ENCODE data around the gene ANAPC16.
"Not testable (repeated sequence)": the region's sequence is repeated elsewhere in the genome, so short reads cannot be mapped to it uniquely, and the experiment has no call there.

The ANAPC16 gene

DNA sequence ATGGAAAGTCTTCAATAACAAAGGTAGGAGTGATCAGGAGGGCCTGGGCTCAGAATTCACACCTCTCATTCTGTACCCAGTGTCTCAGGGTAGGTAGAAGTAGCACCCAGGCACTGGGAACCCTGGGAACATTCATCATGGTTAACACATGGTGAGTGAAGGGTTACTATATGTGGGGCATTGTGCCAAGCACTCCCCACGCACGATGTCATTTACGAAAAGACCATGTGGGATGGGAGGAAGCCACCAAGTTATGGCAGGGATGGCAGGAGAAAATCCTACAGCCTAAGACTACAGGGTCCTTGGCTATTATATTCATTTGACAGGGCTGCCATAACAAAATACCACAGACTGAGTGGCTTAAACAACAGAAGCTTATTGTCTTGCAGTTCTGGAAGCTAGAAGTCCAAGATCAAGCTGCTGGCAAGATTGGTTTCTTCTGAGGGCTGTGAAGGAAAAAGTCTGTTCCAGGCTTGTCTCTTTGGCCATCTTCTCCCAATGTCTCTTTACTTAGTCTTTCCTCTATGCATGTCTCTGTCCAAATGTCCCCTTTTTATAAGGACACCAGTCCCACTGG, 30.2 kb downstream of the ANAPC16 start:
- no peak for DNase-seq

DNA sequence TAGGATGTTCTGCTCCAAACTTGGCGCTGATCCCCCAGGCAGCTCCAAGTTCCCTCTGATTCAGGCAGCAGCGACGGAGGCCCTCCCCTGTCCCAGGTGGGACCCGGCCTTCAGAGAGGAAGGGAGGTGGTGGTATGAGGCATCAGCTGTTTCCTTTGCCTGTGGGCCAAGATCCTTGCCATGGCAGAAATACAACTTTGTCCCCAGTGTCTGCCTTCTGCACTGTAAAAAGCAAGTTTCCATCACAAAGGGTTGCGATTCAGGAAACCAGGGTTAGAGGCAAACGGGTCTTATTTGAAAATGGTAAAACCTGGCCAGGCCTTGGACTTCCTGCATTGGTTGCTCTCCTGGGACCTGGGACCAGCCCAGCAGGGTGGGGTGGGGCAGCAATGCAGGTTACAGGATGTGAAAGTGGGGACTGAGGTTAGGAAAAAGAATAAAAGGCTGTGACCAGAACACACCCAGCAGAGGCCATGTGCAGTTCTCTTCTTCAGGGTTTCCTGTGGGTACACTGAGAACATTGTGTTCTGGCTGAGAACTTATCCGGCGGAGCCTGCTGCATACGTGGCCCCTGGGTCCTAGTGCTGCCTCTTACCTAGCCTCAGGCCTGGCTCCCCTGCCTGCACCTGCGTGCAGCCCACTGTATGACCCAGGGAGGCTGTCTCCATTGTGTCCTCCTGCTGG, 32.8 kb downstream of the ANAPC16 start:
- DNase-seq = no peak

DNA sequence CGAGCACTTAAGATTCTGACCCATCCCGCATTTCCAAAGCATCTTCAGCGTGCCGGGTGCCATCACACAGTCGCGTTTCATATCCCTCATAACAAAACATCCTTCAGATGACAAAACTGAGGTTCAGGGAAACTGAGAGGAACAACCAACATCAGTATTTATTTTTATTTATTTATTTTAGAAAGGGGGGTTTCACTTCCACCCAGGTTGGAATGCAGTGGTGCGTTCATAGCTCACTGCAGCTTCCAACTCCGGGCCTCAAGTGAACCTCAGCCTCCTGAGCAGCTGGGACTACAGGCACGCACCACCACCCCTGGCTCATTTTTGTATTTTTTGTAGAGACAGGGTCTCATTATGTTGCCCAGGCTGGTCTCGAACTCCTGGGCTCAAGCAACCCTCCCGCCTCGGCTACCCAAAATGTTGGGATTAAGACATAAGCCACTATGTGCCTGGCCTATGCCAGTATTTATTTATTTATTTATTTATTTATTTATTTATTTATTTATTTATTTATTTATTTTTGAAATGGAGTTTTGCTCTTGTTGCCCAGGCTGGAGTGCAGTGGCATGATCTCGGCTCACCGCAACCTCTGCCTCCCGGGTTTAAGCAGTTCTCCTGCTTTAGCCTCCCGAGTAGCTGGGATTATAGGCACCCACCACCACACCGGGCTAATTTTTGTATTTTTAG, 33.5 kb downstream of the ANAPC16 start:
- DNase-seq = not testable (repeated sequence)

DNA sequence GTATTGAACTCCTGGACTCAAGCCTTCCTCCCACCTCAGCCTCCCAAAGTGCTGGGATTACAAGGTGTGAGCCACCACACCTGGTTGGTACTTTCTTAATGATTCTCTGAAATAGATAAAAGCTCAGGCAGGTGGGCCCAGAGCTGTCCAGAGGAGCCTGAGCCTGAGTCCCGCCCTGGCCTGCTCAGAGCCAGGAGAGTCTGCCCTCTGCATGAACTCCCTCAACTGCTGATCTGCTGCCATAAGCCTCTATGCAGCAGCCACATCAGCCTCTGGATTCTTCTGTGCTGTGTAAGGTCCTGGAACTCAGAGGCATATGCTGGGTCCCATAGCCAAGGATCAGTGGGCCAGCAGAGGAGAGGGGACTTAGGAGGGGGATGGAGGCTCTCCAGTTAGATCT, 34.9 kb downstream of the ANAPC16 start:
- no peak for DNase-seq

DNA sequence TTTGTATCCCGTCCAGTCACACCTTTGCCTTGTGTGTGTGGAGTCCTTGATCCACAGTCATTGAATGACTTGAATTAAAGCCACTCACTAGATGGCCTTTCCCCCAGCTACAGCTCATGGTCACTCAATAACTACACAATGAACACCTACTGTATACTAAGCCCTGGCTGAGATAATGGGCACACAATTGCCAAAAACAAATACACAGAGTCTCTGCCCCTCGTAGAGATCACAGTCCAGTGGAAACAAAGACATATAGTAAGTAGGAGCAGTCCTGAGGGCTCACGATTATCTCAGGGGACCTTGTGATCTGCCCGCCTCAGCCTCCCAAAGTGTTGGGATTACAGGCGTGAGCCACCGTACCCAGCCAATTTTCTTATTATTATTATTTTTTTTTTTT, 35.8 kb downstream of the ANAPC16 start:
- no peak for DNase-seq

DNA sequence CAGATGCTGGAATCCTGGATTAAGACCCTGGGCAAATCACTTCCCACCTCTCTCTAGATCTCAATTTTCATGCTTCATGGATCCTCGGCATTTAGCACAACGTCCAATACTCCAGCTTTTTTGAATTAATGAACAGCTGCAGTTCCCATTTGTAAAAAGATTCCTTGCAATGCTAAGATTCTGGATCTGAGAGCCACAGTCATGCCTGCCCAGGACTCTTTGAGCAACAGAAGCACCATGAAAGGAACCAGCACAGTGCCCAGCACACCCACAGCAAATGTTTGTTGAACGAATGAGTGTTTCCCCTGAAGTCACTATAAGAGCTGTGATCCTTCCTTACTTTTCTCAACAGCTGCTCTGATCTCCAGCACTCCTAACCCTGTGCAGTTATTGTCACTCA, 37.2 kb downstream of the ANAPC16 start:
- DNase-seq = no peak

DNA sequence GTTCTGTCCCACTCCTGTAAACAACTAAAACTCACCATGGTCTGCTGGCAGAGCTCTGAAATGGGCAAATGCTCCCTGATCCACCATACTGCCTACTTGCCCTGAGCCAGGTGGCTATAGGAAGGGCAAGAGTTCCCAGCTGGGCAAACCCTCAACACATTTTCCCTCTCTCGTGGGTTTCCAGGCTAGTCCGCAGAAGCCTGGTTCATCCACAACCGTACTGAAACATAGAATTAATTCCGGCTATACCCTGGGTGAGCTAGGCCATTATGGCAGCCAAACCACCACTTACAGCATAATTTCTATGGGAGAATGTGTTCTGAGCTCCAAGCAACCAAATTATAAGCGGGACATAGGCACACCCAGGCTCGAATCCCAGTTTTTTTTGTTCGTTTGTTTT, 37.8 kb downstream of the ANAPC16 start:
- DNase-seq = no peak

DNA sequence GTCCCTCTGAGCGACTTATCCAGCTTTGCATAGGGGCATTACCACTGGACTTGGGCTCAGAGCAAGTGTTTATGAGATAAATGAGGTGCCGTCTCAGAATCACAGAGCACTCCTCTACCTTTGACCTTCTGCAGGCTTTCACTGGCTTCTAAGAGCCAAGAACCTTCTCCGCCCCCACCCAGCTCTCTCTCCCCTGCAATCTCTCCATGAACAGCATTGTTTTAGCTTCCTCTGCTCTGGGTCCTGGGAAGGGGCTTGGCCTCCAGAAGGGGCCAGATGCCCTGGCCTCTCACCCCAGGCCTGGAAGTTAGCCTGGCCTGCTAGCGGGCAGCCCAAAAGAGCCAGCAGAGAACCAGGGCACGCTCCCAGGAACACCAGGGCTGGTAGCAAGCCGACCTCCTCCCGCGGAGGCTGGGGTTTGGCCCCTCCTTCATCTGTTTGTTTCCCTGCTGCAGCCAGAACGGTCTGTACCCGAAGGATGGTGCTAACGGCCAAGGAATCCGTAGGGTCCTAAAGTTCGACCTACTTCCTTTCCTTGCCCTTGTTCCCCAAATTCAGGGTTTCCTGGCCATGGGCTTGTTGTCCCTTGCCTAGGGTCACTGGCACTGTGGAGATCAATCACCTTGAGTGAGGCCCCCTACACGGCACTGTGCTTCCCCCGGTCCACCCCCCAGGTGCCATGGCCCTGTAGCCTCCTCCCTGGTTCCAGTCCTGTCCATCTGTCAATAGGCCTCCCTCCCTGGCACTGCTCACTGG, 39.2 kb downstream of the ANAPC16 start:
- peak; percentile 48 for DNase-seq

DNA sequence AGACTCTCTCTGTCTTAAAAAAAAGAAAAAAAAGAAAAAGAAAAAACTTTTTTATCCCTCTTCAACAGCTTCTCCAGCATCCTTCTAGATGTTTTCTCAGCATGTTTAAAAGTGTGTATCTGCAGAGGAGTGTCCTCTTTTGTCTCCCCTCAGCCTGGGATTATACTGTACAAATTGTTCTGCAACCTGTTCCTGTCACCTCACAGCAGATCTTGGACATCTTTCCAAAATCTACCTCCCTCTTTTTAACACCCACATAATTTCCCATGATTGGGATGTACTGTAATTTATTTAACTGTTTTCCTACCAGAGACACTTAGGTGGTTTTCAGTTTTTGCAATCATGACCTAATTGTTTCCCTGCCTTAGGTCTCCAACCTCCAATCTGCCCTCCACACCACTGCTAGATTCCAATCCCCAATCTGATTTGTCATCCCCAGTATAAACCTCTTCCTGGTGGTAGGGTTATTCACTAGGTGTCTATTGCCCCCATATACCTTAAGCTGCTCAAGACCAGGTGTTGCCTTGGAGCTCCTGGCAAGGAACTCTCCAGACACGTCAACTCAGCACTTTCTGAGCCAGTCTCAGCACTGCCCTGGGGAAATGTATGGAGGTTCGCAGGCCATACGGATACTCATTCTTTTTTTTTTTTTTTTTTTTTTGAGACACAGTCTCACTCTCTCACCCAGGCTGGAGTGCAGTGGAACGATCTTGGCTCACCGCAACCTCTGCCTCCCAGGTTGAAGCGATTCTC, 40.3 kb downstream of the ANAPC16 start:
- DNase-seq = no peak

DNA sequence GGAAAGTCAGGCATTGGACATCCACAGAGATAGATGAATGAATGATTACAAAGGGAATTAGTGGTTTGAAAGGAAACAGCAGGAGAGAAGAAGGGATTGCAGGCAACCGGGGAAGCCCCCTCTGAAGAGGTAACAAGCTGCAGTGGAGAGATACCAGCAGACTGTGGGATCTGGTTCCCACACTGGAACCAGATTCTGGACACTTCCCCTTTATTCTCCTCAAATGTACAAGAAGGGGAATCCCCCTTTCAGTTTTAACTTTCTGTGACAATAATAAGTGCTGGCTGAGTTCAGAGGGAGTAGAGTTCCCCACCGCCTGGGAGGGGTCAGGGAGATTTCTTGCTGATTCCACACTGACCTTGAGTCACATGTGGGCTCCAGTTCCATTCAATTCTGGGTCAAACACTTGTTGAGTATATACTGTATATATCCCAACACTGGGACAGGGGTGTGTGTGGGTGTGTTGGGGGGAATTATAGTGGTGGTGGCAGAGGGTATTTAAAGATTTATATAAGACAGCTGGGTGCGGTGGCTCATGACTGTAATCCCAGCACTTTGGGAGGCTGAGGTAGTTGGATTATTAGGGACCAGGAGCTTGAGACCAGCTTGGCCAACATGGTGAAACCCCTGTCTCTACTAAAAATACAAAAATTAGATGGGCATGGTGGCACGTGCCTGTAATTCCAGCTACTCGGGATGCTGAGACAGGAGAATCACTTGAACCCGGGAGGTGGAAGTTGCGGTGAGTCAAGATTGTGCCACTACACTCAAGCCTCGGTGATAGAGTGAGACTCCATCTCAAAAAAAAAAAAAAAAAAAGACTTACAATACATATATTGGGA, 41.5 kb downstream of the ANAPC16 start:
- DNase-seq = no peak

DNA sequence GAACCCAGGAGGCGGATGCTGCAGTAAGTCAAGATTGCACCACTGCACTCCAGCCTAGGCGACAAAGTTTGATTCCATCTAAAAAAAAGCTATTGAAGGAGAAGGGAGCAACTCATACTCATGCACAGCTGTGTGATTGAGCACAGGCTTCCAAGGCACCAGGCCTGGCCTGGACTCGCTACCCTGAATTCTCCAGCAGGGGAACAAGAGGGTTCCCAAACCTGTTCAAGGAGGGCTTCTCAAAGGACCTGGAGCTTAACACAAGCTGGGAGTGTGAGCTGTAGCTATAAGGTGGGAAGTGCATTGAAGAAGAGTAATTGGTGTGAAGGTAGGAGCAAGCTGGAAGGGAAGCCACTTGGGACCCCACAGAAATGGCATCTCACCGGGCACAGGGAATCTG, 42.8 kb downstream of the ANAPC16 start:
- no peak for DNase-seq

DNA sequence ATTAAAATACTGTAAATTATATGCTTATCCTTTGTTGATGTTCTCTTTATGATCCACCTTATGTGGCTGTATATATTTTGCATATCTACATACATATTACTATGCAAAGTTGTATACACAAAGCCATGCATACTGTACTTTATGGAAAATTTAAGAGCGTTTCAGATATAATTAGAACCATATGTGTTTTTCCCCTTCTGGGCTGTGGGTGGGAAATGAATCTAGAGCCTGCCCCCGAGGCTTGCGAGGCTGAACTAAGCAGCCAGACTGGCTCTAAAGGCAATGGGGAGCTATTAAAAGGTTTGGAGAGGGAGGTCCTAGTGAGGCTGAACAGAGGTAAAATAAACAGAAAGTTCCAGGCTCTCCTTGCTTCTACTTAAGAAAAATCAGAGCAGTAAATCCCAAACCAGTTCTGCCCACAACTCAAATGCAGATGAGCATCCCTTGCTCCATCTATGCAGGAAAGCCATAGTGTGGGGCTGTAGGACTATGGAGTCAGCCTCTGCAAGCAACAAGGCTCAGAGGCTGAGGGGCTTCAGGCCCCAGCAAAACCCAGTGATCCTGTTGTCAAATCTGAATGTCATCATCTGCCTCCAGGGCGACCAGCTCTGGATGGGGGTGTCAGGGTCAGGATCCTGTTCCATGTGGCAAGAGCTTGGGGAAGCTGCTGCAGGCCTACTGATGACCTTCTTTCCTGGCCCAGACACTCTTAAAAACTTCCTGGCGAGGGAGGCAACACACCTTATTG, 43.9 kb downstream of the ANAPC16 start:
- no peak for DNase-seq

DNA sequence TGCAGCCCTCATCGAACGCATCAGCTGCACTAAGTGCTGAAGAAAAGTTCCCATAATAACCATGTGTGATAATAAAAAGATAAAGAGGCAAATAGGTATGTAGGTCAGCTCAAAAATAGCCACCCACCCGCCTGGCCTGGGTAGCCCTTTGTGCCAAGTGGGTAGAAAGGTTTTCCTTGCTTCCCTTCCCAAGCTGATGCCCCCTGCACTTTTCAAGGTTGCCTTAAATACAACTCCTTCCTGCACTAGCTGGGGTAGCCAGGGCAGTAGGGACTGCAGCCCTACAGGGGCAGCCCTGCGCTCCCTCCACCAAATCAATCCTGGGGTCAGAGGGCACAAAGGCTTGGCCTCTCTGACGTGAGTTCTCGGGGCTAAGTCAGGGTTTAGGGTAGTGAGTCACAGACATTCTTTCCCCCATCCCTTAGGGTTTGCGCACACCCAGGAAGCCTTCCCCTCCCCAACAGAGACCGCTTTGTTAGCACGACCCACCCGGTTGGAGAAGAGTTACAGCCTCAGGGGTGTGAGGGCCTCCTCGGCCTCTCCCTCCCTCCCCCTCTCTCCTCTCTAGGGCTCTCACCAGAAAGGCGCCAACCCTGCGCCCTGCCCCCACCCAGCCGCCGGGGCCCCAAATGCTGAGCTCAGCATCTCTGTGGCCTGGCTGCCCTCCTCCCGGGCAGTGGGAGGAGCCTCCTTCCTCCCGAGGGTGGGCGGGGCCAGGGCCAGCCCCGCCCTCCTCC, 44.6 kb downstream of the ANAPC16 start:
- DNase-seq = no peak

DNA sequence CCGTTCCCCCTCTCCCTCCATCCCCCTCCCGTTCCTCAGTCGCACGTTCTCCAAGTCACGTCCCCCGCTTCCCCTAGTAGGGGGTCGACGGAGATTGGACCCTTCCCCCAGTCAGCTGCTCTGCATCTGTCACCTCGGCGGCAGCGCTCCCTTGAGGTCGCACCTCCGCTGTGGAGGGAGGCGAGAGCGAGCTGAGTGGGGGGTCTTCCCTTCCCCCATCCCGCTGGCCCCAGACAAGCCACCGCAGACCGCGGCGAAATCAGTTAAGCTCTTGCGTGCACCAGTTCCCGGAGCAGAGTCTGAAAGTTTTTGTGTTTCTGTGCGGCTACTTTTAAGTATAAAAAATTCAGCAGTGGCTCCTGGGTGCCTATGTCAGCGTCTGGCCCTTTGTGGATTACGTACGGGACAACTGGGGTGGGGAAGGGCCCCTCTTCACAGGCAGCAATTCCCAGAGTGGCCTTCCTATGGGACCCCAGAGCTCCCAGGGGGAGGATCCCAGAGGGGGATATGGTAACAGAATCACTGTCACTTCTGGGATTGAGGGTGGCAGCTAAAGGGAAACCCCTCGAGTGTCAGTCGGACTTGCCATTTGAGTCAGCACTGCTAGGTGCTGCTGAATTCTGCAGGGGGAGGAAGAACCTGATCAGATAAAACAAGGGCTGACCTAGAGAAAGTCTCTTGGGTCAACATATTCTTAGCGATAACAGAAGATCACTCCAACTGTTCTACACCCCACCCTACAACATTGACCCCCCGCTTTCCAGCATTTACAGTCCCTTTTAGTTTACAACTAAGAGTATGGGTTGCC, 45.4 kb downstream of the ANAPC16 start:
- DNase-seq = peak; percentile 57

DNA sequence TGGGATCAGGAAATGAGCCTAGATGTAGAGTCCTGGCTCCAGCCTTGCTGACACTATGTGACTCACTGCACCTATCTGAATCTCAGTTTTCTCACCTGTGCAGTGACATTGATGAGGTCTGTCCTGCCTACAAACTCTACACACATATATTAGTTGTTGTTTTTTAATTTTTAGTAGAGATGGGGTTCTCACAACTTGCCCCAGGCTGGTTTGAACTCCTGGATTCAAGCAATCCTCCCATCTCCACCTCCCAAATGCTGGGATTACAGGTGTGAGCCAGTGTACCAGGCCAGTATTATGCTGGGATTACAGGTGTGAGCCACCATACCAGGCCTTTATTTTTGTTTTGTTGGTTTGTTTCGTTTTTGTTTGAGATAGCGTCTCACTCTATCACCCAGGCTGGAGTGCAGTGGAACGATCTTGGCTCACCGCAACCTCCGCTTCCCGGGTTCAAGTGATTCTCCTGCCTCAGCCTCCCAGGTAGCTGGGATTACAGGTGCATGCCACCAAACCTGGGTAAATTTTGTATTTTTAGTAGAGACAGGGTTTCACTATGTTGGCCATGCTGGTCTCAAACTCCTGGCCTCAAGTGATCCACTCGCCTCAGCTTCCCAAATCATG, 46.1 kb downstream of the ANAPC16 start:
- DNase-seq = no peak

DNA sequence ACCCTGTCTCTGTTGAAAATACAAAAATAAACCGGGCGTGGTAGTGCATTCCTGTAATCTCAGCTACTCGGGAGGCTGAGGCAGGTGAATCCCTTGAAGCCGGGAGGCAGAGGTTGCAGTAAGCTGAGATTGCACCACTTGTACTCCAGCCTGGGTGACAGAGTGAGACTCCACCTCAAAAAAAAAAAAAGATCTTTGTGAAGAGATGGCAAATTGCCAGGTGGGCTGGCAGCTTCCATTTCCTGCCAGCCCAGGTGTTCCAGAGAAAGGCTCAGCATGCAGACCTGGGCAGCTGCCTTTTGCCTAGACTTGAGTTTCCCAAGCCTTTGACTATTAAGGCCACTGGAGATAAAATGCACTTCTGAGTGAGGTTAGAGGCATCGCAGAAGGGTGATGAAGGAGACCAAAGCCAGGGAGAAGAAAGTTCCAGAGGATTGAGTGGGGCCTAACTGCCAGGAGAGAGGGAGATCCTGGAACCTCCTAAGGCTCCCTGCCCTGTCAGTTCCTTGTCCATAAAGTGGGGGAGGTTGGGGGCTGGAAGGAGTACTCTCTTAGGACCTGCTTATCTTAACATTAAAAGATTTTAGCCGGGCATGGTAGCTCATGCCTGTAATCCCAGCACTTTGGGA, 47.9 kb downstream of the ANAPC16 start:
- DNase-seq = peak; percentile 88

DNA sequence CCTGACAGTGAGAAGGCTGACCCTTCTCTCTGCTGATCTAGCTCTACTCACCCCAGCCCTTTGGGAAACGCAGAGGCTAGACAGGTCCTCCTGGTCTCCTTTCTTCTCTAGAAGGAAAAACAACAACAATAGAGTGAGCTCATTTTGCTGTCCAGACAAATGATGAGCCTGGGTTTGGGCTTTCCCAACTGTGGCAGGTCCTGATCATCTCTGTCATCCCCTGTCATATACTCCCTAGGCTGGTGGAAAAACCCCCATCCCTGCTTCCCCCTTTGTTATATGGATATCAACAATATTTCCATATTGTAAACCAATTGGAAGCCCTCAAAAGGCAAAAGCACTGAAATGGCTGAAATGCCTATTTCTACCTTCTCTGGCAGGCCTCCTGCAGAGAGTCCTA, 48.7 kb downstream of the ANAPC16 start:
- DNase-seq = no peak

DNA sequence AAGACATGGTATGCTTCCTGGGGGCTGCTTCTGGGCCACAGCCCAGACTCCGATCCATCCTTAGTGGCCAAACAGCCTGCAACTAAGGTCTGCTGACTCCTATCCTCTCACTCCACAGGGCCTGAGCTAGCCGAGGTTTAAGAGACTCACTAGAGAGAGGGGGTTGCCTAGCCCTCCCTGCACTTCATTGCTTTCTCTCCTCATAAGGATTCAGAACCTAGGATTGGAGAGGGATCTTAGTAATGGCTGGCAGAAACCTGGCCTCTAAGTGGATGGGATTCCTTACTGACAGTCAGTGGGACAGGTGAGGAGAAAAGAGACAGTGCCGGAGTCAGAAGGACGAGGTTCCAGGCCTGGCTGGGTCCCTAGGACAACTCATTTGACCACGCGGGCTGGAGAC, 49.7 kb downstream of the ANAPC16 start:
- DNase-seq = no peak
